ENCODE data around the gene TST. TPM values are rescaled to one million over a fixed set of nuclear protein-coding genes. Genes with fewer than 3 reads are reported as not detected.

The TST gene
- total RNA-seq, 1 donor from 2014 or later = 20.5 TPM

DNA sequence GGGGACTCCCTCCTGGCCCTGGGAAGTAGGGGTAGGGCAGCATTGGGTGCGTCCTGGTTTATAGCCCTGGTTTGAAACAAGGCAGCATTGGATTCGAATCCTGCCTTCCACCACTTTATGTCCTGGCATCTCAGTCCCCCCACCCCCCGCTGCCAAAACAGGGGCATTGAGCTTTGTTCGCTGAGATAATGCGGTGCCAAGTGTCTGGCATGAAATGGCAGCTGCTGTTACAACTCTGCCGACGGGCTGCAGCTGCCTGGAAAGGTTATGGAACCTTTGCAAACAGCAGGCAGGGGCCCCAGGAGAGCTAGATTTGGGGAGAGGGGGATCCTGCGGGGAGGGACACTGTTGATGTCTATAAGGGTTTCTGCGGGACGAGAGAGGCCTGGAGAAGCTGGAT is 1.9 kb downstream of the TST start:
- H3K27me3 Mint-ChIP-seq (ENCODE audit: unreplicated experiment) = no peaks in the 10 kb centered on the region
- TF ChIP-seq, protein P1, sequence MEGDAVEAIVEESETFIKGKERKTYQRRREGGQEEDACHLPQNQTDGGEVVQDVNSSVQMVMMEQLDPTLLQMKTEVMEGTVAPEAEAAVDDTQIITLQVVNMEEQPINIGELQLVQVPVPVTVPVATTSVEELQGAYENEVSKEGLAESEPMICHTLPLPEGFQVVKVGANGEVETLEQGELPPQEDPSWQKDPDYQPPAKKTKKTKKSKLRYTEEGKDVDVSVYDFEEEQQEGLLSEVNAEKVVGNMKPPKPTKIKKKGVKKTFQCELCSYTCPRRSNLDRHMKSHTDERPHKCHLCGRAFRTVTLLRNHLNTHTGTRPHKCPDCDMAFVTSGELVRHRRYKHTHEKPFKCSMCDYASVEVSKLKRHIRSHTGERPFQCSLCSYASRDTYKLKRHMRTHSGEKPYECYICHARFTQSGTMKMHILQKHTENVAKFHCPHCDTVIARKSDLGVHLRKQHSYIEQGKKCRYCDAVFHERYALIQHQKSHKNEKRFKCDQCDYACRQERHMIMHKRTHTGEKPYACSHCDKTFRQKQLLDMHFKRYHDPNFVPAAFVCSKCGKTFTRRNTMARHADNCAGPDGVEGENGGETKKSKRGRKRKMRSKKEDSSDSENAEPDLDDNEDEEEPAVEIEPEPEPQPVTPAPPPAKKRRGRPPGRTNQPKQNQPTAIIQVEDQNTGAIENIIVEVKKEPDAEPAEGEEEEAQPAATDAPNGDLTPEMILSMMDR (IDR thresholded peaks at IDR 0.05) = no peak
- H3K36me3 Mint-ChIP-seq (ENCODE audit: unreplicated experiment) = no peaks in the 10 kb centered on the region
- no peak for DNase-seq (ENCODE audit: extremely low spot score, unreplicated experiment)
- peaks cover 33% of the 10 kb centered on the region for H3K4me1 Mint-ChIP-seq (ENCODE audit: unreplicated experiment)
- no peak overlapping the region for H3K4me3 Mint-ChIP-seq (ENCODE audit: unreplicated experiment)
- H3K9me3 Mint-ChIP-seq (ENCODE audit: unreplicated experiment) = no peaks in the 10 kb centered on the region
- H3K27ac Mint-ChIP-seq (ENCODE audit: unreplicated experiment) = no peak overlapping the region

- H3K27me3 Mint-ChIP-seq (ENCODE audit: unreplicated experiment) = no peaks in the 10 kb centered on the region
These were observed 2.9 kb downstream of the TST start for GRCh38 chr22:37016134-37016910.

DNA sequence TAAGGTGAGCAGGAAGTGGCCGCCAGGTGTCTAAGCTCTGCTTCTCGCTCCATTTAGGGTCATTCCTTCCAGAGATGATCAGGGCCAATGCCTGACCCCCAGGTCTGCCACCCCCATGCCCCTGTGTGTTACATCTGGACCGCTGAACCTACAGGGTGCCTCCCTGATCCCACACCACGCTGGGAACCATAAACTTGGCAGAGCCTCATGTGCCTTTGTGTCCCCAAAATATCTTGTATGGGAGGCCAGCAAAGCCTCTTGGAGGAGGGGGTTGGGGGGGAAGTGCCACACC is 3.7 kb downstream of the TST start:
- Mint-ChIP-seq H3K27me3 (ENCODE audit: unreplicated experiment) (no peaks in the 10 kb centered on the region), H3K36me3 (ENCODE audit: unreplicated experiment) (no peaks in the 10 kb centered on the region), H3K4me3 (ENCODE audit: unreplicated experiment) (no peak overlapping the region), H3K4me1 (ENCODE audit: unreplicated experiment) (peaks cover 22% of the 10 kb centered on the region), H3K9me3 (ENCODE audit: unreplicated experiment) (no peaks in the 10 kb centered on the region), H3K27ac (ENCODE audit: unreplicated experiment) (no peak overlapping the region)
- TF ChIP-seq, protein P1 (IDR thresholded peaks at IDR 0.05) = no peak
- no peak for DNase-seq (ENCODE audit: extremely low spot score, unreplicated experiment)

More at GRCh38 chr22:37016134-37016910, 2.9 kb downstream of the TST start:
- H3K36me3 Mint-ChIP-seq (ENCODE audit: unreplicated experiment) = no peaks in the 10 kb centered on the region
- H3K4me3 Mint-ChIP-seq (ENCODE audit: unreplicated experiment) = no peak overlapping the region
- TF ChIP-seq, protein P1 (IDR thresholded peaks at IDR 0.05) = no peak
- H3K9me3 Mint-ChIP-seq (ENCODE audit: unreplicated experiment) = no peaks in the 10 kb centered on the region
- no peak overlapping the region for H3K27ac Mint-ChIP-seq (ENCODE audit: unreplicated experiment)
- H3K4me1 Mint-ChIP-seq (ENCODE audit: unreplicated experiment) = peaks cover 27% of the 10 kb centered on the region
- DNase-seq (ENCODE audit: extremely low spot score, unreplicated experiment) = no peak

GRCh38 chr22:37014835-37015586 is 4.2 kb downstream of the TST start:
- Mint-ChIP-seq H3K9me3 (ENCODE audit: unreplicated experiment) (no peaks in the 10 kb centered on the region), H3K36me3 (ENCODE audit: unreplicated experiment) (no peaks in the 10 kb centered on the region), H3K27ac (ENCODE audit: unreplicated experiment) (no peak overlapping the region), H3K4me1 (ENCODE audit: unreplicated experiment) (peaks cover 17% of the 10 kb centered on the region), H3K4me3 (ENCODE audit: unreplicated experiment) (no peak overlapping the region), H3K27me3 (ENCODE audit: unreplicated experiment) (no peaks in the 10 kb centered on the region)
- no peak for DNase-seq (ENCODE audit: extremely low spot score, unreplicated experiment)
- TF ChIP-seq, protein P1 (IDR thresholded peaks at IDR 0.05) = no peak

- Mint-ChIP-seq H3K9me3 (ENCODE audit: unreplicated experiment) (no peaks in the 10 kb centered on the region), H3K27ac (ENCODE audit: unreplicated experiment) (no peak overlapping the region), H3K36me3 (ENCODE audit: unreplicated experiment) (no peaks in the 10 kb centered on the region), H3K4me1 (ENCODE audit: unreplicated experiment) (peaks cover 17% of the 10 kb centered on the region), H3K4me3 (ENCODE audit: unreplicated experiment) (no peak overlapping the region), H3K27me3 (ENCODE audit: unreplicated experiment) (peaks cover 5% of the 10 kb centered on the region)
- no peak for DNase-seq (ENCODE audit: extremely low spot score, unreplicated experiment)
- TF ChIP-seq, protein P1 (IDR thresholded peaks at IDR 0.05) = no peak
These were observed 4.8 kb downstream of the TST start for GRCh38 chr22:37014415-37014806.

Measured in osteocyte (in vitro differentiated cells).